A549 (cell line): Measurements from ENCODE around the gene GDF7.

Experiments used
- CHD2 ChIP-seq: fragments of 150-350 bp; IDR thresholded peaks from 2 replicates; pipeline ENCODE4 v1.6.1; 2014; ENCODE audit warnings: low read length; ENCODE audit not compliant: partially characterized antibody
- MYC ChIP-seq: IDR thresholded peaks from 2 replicates; pipeline ENCODE4 v1.6.1; 2012; ENCODE audit warnings: mild to moderate bottlenecking, inconsistent platforms, low read length, improper control_type of control experiment, borderline replicate concordance
- POLR2A ChIP-seq: IDR thresholded peaks from 2 replicates; pipeline ENCODE4 v1.6.1; 2012; ENCODE audit warnings: mild to moderate bottlenecking, low read length
- RFX5 ChIP-seq: fragments of 450-650 bp; IDR thresholded peaks from 2 replicates; pipeline ENCODE4 v1.7.1; 2014; ENCODE audit warnings: antibody characterized with exemption, mild to moderate bottlenecking, moderate library complexity
- ZC3H11A ChIP-seq: fragments of 450-650 bp; IDR thresholded peaks from 2 replicates; pipeline ENCODE4 v1.6.1; 2014; ENCODE audit warnings: antibody characterized with exemption, mild to moderate bottlenecking
- TF ChIP-seq, protein P1 (sequence below): fragments of 200-600 bp; sonication (generic); IDR thresholded peaks from 2 replicates; pipeline ENCODE4 v1.6.1; 2016; ENCODE audit warnings: antibody characterized with exemption, mild to moderate bottlenecking, moderate library complexity
- TF ChIP-seq, protein P2 (sequence below): fragments of >200 bp; sonication (Bioruptor Twin); formaldehyde crosslinking; IDR thresholded peaks from 3 replicates; pipeline ENCODE4 v1.5.1; 2016
- TF ChIP-seq, protein P3 (sequence below): fragments of 150-350 bp; IDR thresholded peaks from 2 replicates; pipeline ENCODE4 v1.6.1; 2014; ENCODE audit warnings: low read depth, mild to moderate bottlenecking, low read length

DNA sequence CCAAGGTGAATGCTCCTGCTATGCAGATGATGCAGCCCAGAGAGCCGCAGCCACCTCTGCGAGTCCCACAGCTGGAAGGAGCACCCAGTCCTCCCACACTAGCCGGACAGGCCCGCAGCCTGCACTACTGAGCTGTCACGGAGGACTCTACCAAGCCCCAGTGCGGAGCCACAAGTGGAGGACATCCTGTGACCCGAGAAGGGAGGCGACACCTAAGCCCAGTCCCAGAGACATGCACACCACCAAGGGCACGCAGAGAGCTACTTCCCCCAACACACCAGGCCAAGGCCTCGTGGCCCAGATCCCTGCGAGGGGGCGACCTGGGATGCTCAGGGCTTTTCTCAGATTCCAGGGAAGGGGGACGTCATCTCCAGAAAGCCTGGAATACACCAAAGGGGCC is 28.9 kb upstream of the GDF7 start:
- TF ChIP-seq RFX5: no peak
- TF ChIP-seq, protein P1, sequence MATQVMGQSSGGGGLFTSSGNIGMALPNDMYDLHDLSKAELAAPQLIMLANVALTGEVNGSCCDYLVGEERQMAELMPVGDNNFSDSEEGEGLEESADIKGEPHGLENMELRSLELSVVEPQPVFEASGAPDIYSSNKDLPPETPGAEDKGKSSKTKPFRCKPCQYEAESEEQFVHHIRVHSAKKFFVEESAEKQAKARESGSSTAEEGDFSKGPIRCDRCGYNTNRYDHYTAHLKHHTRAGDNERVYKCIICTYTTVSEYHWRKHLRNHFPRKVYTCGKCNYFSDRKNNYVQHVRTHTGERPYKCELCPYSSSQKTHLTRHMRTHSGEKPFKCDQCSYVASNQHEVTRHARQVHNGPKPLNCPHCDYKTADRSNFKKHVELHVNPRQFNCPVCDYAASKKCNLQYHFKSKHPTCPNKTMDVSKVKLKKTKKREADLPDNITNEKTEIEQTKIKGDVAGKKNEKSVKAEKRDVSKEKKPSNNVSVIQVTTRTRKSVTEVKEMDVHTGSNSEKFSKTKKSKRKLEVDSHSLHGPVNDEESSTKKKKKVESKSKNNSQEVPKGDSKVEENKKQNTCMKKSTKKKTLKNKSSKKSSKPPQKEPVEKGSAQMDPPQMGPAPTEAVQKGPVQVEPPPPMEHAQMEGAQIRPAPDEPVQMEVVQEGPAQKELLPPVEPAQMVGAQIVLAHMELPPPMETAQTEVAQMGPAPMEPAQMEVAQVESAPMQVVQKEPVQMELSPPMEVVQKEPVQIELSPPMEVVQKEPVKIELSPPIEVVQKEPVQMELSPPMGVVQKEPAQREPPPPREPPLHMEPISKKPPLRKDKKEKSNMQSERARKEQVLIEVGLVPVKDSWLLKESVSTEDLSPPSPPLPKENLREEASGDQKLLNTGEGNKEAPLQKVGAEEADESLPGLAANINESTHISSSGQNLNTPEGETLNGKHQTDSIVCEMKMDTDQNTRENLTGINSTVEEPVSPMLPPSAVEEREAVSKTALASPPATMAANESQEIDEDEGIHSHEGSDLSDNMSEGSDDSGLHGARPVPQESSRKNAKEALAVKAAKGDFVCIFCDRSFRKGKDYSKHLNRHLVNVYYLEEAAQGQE: no peak
- no peak for TF ChIP-seq MYC
- TF ChIP-seq, protein P2, sequence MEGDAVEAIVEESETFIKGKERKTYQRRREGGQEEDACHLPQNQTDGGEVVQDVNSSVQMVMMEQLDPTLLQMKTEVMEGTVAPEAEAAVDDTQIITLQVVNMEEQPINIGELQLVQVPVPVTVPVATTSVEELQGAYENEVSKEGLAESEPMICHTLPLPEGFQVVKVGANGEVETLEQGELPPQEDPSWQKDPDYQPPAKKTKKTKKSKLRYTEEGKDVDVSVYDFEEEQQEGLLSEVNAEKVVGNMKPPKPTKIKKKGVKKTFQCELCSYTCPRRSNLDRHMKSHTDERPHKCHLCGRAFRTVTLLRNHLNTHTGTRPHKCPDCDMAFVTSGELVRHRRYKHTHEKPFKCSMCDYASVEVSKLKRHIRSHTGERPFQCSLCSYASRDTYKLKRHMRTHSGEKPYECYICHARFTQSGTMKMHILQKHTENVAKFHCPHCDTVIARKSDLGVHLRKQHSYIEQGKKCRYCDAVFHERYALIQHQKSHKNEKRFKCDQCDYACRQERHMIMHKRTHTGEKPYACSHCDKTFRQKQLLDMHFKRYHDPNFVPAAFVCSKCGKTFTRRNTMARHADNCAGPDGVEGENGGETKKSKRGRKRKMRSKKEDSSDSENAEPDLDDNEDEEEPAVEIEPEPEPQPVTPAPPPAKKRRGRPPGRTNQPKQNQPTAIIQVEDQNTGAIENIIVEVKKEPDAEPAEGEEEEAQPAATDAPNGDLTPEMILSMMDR: no peak
- TF ChIP-seq ZC3H11A: no peak
- TF ChIP-seq, protein P3, sequence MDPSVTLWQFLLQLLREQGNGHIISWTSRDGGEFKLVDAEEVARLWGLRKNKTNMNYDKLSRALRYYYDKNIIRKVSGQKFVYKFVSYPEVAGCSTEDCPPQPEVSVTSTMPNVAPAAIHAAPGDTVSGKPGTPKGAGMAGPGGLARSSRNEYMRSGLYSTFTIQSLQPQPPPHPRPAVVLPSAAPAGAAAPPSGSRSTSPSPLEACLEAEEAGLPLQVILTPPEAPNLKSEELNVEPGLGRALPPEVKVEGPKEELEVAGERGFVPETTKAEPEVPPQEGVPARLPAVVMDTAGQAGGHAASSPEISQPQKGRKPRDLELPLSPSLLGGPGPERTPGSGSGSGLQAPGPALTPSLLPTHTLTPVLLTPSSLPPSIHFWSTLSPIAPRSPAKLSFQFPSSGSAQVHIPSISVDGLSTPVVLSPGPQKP: no peak
- no peak for TF ChIP-seq CHD2
- TF ChIP-seq POLR2A: no peak
